Caco-2 (cell line): ENCODE measurements around the gene SERAC1. TPM values are rescaled to one million over a fixed set of nuclear protein-coding genes. Genes with fewer than 3 reads are reported as not detected.
"Not testable (repeated sequence)": the region's sequence is repeated elsewhere in the genome, so short reads cannot be mapped to it uniquely, and the experiment has no call there.

Source experiments
- BruUV-seq: library from RNA; stranded (reverse); fragments of 400-500 nt; replicated peaks from 2 replicates; lab custom pipeline; 2021; lab: Mats Ljungman, UMichigan
- CTCF ChIA-PET: fragments of 300-600 bp; sonication (Branson Sonifier 250); formaldehyde crosslinking; loops from one replicate; lab custom pipeline; 2022; ENCODE audit warnings: antibody characterized with exemption; lab: Charles Lee
- POLR2A ChIA-PET: fragments of 300-600 bp; sonication (Branson Sonifier 250); formaldehyde crosslinking; loops from one replicate; lab custom pipeline; 2022; ENCODE audit warnings: antibody characterized with exemption; lab: Charles Lee
- DNase-seq, 2 experiments: peaks; one replicate each; pipeline versions ENCODE4 v3.0.0 to v3.0.0-alpha.2; 2020 to 2022
- H3K27me3 ChIP-seq: replicated peaks from 2 replicates; pipeline ENCODE4 v1.6.0; 2011; ENCODE audit warnings: low read length; ENCODE audit not compliant: control insufficient read depth, insufficient read depth
- H3K36me3 ChIP-seq: 2 replicates; pipeline ENCODE4 v1.5.1; 2011; ENCODE audit warnings: low read length; ENCODE audit not compliant: control insufficient read depth, insufficient read depth
- H3K4me1 ChIP-seq: fragments of 250-450 bp; sonication (Bioruptor Pico); 2 replicates; pipeline ENCODE4 v1.5.1; 2020; ENCODE audit warnings: mild to moderate bottlenecking
- H3K4me3 ChIP-seq: 2 replicates; pipeline ENCODE4 v1.5.1; 2011; ENCODE audit warnings: low read depth, mild to moderate bottlenecking, control low read depth, low read length
- H3K9me3 ChIP-seq: fragments of 250-450 bp; sonication (Bioruptor Pico); 2 replicates; pipeline ENCODE4 v1.5.1; 2020; ENCODE audit warnings: mild to moderate bottlenecking, moderate library complexity
- H3K27ac Mint-ChIP-seq: one replicate; pipeline ENCODE4 v1.8.0; 2022; ENCODE audit warnings: mixed read lengths; ENCODE audit not compliant: unreplicated experiment
- H3K27me3 Mint-ChIP-seq: one replicate; pipeline ENCODE4 v1.8.0; 2022; ENCODE audit warnings: mixed read lengths; ENCODE audit not compliant: insufficient read depth, unreplicated experiment
- H3K36me3 Mint-ChIP-seq: one replicate; pipeline ENCODE4 v1.8.0; 2022; ENCODE audit warnings: mild to moderate bottlenecking, mixed read lengths; ENCODE audit not compliant: insufficient read depth, unreplicated experiment
- H3K4me1 Mint-ChIP-seq: one replicate; pipeline ENCODE4 v1.8.0; 2022; ENCODE audit warnings: low read depth, mixed read lengths; ENCODE audit not compliant: unreplicated experiment
- H3K4me3 Mint-ChIP-seq: one replicate; pipeline ENCODE4 v1.8.0; 2022; ENCODE audit warnings: mild to moderate bottlenecking, moderate library complexity, mixed read lengths; ENCODE audit not compliant: unreplicated experiment
- H3K9me3 Mint-ChIP-seq: one replicate; pipeline ENCODE4 v1.8.0; 2022; ENCODE audit warnings: mixed read lengths; ENCODE audit not compliant: unreplicated experiment
- CTCF ChIP-seq, 2 experiments: fragments of 200-600 bp in 1 of 2; IDR thresholded peaks; 1 replicate in 1 of 2; 2 replicates in 1 of 2; pipeline versions ENCODE4 v1.5.1 to v1.8.0; 2011 to 2022; ENCODE audit warnings: antibody characterized with exemption in 1 of 2, control low read depth in 1 of 2, inconsistent platforms in 1 of 2, low read depth in 1 of 2, low read length in 1 of 2, mild to moderate bottlenecking in 1 of 2, moderate library complexity in 1 of 2; ENCODE audit not compliant: insufficient read depth in 1 of 2, severe bottlenecking in 1 of 2, unreplicated experiment in 1 of 2
- intact Hi-C: fragments of 100-400 bp; cut with micrococcal nuclease; formaldehyde crosslinking; loops from one replicate; pipeline ENCODE4 v1.10.0; 2022; ENCODE audit not compliant: unreplicated experiment
- total RNA-seq: library from RNA; stranded (reverse); gene quantifications from 2 replicates; pipeline ENCODE4 v1.2.3, GENCODE V29; 2022

SERAC1 gene
- total RNA-seq, 1 experiment from 2014 or later: 7.4 TPM

- H3K4me3 Mint-ChIP-seq, H3K36me3 ChIP-seq, DNase-seq, H3K9me3 Mint-ChIP-seq, H3K4me1 ChIP-seq, H3K4me1 Mint-ChIP-seq, H3K4me3 ChIP-seq, H3K9me3 ChIP-seq, H3K27me3 ChIP-seq, H3K27ac Mint-ChIP-seq, H3K27me3 Mint-ChIP-seq, BruUV-seq, POLR2A ChIA-PET, H3K36me3 Mint-ChIP-seq: not testable (repeated sequence)
- intact Hi-C loops: loop anchor here (10.0 kb wide), 1 partner anchor 64 kb away; no protein-coding TSS in a partner anchor
- CTCF ChIA-PET: interaction anchor here (0.8 kb wide), 1 partner anchor 397 kb away, joined by 3 read pairs; no protein-coding TSS in a partner anchor
Measured at GRCh38 chr6:158208226-158209030, 40.4 kb upstream of the SERAC1 start.

GRCh38 chr6:158207422-158207788, 39.3 kb upstream of the SERAC1 start:
- no peak for TF ChIP-seq CTCF (IDR thresholded peaks at IDR 0.05; ENCODE audit: insufficient read depth in 1 of 2, low read depth in 1 of 2, low read length in 1 of 2, severe bottlenecking in 1 of 2, unreplicated experiment in 1 of 2)
- intact Hi-C loops: loop anchor here (10.0 kb wide), 1 partner anchor 63 kb away; no protein-coding TSS in a partner anchor
- H3K27ac Mint-ChIP-seq: no peak overlapping the region
- Histone ChIP-seq H3K27me3 (no peaks in the 10 kb centered on the region), H3K9me3 (no peaks in the 10 kb centered on the region), H3K36me3 (no peaks in the 10 kb centered on the region), H3K4me1 (no peaks in the 10 kb centered on the region), H3K4me3 (no peak overlapping the region)
- ChIA-PET POLR2A (no interaction called here), CTCF (no interaction called here)
- no peaks in the 10 kb centered on the region for H3K27me3 Mint-ChIP-seq
- no peak overlapping the region for H3K4me3 Mint-ChIP-seq
- DNase-seq: no peak
- no peaks in the 10 kb centered on the region for H3K36me3 Mint-ChIP-seq
- H3K4me1 Mint-ChIP-seq: no peaks in the 10 kb centered on the region
- no peaks in the 10 kb centered on the region for H3K9me3 Mint-ChIP-seq
- BruUV-seq: no TSS peak

- Histone ChIP-seq H3K9me3 (no peaks in the 10 kb centered on the region), H3K4me3 (no peak overlapping the region), H3K27me3 (no peaks in the 10 kb centered on the region), H3K4me1 (no peaks in the 10 kb centered on the region), H3K36me3 (no peaks in the 10 kb centered on the region)
- Mint-ChIP-seq H3K27me3 (no peaks in the 10 kb centered on the region), H3K9me3 (no peaks in the 10 kb centered on the region), H3K4me1 (no peaks in the 10 kb centered on the region), H3K27ac (no peak overlapping the region), H3K36me3 (no peaks in the 10 kb centered on the region), H3K4me3 (no peak overlapping the region)
- ChIA-PET CTCF (no interaction called here), POLR2A (no interaction called here)
- no peak for DNase-seq
- intact Hi-C loops: loop anchor here (10.0 kb wide), 1 partner anchor 62 kb away; no protein-coding TSS in a partner anchor
- no peak for TF ChIP-seq CTCF (IDR thresholded peaks at IDR 0.05; ENCODE audit: insufficient read depth in 1 of 2, low read depth in 1 of 2, low read length in 1 of 2, severe bottlenecking in 1 of 2, unreplicated experiment in 1 of 2)
- no TSS peak for BruUV-seq
Measured at GRCh38 chr6:158206740-158207421, 38.8 kb upstream of the SERAC1 start.
